SK-N-MC (cell line): ENCODE data around the gene NUMB.

Experiments used
- DNase-seq: peaks from one replicate; pipeline ENCODE4 v3.0.0-alpha.2; 2011; ENCODE audit warnings: low read depth, low spot score
- H3K27ac ChIP-seq: fragments of 200-600 bp; sonication (generic); 2 replicates; pipeline ENCODE4 v1.5.1; 2016; ENCODE audit warnings: mixed run types
- H3K36me3 ChIP-seq: fragments of 200-600 bp; sonication (generic); 2 replicates; pipeline ENCODE4 v1.6.1; 2017; ENCODE audit warnings: antibody characterized with exemption, low read length, mixed read lengths; ENCODE audit not compliant: insufficient read depth
- H3K4me3 ChIP-seq: fragments of 200-600 bp; sonication (generic); 2 replicates; pipeline ENCODE4 v1.5.1; 2016
- H3K9ac ChIP-seq: fragments of 200-600 bp; sonication (generic); 2 replicates; pipeline ENCODE4 v1.8.0; 2017; ENCODE audit warnings: mixed run types, mixed read lengths; ENCODE audit not compliant: insufficient read length
- H3K9me3 ChIP-seq: fragments of 200-600 bp; sonication (generic); 2 replicates; pipeline ENCODE4 v1.6.1; 2017; ENCODE audit warnings: low read depth, mild to moderate bottlenecking, antibody characterized with exemption, low read length, moderate library complexity, mixed read lengths
- EZH2 ChIP-seq: fragments of 200-600 bp; sonication (generic); IDR thresholded peaks from one replicate; pipeline ENCODE4 v1.6.1; 2017; ENCODE audit warnings: antibody characterized with exemption
- FOXP2 ChIP-seq: optimal IDR thresholded peaks from 2 replicates; pipeline ENCODE3; 2011; ENCODE audit warnings: mild to moderate bottlenecking, moderate library complexity; ENCODE audit not compliant: insufficient read depth; ENCODE audit errors: extremely low read length, control extremely low read depth
- POLR2AphosphoS5 ChIP-seq: IDR thresholded peaks from 2 replicates; pipeline ENCODE4 v1.6.1; 2012; ENCODE audit warnings: mild to moderate bottlenecking, low read depth, low read length, borderline replicate concordance

Gene NUMB

DNA sequence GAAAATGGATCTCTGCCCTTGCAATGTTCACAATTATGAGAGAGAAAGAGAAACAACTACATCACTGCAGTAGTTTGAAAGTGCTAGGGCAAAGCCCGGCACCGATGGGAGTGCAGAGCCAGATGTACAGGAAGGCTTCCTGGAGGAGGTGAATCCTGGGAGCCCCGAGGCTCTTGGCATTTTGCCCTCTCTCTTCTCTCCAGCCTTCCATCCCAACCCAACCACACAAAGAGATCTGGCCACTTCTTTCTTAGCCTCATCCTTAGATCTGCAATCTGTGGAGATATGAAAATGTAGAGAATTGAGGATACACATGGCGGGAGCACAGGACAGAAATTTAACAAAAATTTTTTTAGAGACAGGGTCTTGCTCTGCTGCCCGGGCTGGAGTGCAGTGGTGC lies 224.3 kb downstream of the NUMB start:
- Histone ChIP-seq H3K9me3 (no peaks in the 10 kb centered on the region), H3K9ac (no peak overlapping the region), H3K27ac (no peak overlapping the region), H3K4me3 (no peak overlapping the region), H3K36me3 (no peaks in the 10 kb centered on the region)
- TF ChIP-seq POLR2AphosphoS5 (no peak), EZH2 (no peak), FOXP2 (no peak)
- DNase-seq, result no peak

DNA sequence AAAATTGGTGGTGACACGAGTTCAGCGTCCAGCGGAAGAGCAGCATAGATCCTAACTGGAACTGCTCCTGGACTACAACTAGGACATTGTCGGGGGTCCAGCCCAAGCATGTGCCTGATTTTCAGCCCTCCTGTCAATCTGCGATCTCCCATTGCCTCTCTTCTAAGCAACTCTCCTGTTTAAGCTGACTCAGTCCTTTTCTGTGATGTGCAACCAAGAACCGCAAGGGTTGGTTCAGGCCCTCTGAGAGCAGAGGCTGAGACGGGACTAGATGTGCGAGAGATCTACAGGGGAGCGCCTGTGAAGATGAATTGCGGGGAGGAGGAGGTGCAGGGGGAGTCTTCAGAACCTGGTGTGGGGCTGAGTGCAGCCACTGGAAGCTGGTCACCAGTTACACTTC lies 224.8 kb downstream of the NUMB start:
- no peak for TF ChIP-seq EZH2
- no peak for TF ChIP-seq POLR2AphosphoS5
- no peak for TF ChIP-seq FOXP2
- Histone ChIP-seq H3K27ac (no peak overlapping the region), H3K9me3 (no peaks in the 10 kb centered on the region), H3K36me3 (no peaks in the 10 kb centered on the region), H3K4me3 (no peak overlapping the region), H3K9ac (no peak overlapping the region)
- DNase-seq, result no peak

DNA sequence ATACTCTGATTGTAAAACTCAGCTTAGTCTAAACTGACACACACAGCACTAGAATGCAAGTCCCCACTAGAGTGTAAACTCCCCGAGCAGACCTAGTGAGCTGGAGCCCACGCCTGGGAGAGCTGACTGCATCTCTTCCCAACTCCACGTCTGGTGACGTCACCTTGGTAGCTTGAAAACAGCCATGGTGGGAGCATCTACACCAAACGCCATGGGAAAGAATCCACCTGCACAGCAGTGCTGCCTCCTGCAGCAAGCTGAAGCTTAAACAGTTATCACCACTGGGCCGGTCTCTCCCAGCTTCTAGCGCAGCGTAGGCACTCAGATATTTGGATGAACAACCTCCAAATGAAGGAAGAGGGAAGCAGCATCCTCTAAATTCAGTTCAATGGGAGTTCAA lies 225.4 kb downstream of the NUMB start:
- H3K36me3 ChIP-seq, result no peaks in the 10 kb centered on the region
- no peak overlapping the region for H3K9ac ChIP-seq
- H3K27ac ChIP-seq, result no peak overlapping the region
- H3K4me3 ChIP-seq, result no peak overlapping the region
- H3K9me3 ChIP-seq, result no peaks in the 10 kb centered on the region
- no peak for DNase-seq
- TF ChIP-seq EZH2, result no peak
- no peak for TF ChIP-seq POLR2AphosphoS5
- TF ChIP-seq FOXP2, result no peak

DNA sequence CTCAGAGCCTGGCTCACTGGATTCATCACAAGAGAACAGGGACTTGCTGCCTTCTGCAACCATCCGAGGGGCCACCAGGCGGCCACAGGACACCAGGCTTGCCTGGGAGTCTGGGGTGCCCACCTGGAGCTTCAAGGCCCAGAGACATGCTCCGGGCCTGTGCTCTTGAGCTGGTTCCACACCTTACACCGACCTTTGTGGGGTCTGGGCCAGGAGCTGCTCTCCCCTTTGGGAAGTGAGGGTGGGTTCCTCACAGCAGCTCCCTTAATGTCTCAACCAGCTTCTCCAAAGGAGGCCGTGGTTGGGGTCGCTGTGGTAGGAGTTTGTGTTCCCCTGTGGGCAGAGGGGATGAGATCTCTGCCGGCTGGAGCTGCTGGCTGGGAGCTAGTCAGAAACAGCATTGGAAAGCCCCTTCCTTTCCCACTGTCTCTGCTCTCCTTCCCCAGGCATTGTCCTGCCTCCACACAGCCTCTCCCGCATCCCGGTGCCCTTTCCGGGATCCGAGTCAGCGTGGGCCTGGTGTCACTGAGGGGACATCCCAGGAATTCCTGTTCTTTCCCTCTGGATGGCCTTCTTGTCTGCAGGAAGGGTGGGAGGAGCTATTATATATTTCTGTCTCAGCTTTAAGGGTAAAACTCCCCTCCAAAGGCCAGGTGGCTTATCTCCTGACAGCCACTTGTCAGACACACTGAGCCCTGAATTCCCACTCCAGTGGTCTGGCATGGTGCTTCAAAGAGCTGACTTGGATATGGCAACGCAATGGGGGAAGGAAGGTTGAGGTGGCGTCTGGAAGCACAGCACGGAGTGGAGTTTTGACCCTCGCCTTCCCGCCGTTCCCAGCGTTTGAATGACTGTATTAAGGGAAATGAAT lies 226.1 kb downstream of the NUMB start:
- no peak for DNase-seq

DNA sequence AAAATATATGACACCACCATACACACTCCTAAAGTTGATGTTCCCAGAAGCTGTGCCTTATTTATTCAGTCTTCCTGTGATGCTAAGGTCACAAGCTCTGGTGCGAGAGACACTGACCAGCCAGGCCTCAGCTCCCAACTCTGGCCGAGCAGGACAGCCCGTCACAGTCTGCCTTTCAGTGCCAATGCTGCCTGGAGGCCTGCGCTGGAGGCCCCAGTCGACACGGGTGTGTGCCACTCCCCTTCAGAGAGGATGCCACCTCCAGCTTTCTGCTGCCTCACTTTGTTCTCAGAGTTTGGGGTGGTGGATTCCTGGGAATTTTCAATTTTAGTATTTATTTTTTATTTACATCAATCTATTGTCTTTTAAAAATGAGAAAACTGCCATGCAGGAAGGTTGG lies 228.3 kb downstream of the NUMB start:
- no peak for DNase-seq
- no peaks in the 10 kb centered on the region for H3K36me3 ChIP-seq
- no peak overlapping the region for H3K9ac ChIP-seq
- no peak for TF ChIP-seq EZH2
- TF ChIP-seq FOXP2, result no peak
- no peak for TF ChIP-seq POLR2AphosphoS5
- no peak overlapping the region for H3K27ac ChIP-seq
- H3K4me3 ChIP-seq, result no peak overlapping the region
- no peaks in the 10 kb centered on the region for H3K9me3 ChIP-seq

More for the DNA sequence above, 226.1 kb downstream of the NUMB start:
- H3K9ac ChIP-seq, result no peak overlapping the region
- no peak for TF ChIP-seq EZH2
- no peak for TF ChIP-seq POLR2AphosphoS5
- no peak overlapping the region for H3K4me3 ChIP-seq
- H3K9me3 ChIP-seq, result no peaks in the 10 kb centered on the region
- no peak overlapping the region for H3K27ac ChIP-seq
- H3K36me3 ChIP-seq, result no peaks in the 10 kb centered on the region

DNA sequence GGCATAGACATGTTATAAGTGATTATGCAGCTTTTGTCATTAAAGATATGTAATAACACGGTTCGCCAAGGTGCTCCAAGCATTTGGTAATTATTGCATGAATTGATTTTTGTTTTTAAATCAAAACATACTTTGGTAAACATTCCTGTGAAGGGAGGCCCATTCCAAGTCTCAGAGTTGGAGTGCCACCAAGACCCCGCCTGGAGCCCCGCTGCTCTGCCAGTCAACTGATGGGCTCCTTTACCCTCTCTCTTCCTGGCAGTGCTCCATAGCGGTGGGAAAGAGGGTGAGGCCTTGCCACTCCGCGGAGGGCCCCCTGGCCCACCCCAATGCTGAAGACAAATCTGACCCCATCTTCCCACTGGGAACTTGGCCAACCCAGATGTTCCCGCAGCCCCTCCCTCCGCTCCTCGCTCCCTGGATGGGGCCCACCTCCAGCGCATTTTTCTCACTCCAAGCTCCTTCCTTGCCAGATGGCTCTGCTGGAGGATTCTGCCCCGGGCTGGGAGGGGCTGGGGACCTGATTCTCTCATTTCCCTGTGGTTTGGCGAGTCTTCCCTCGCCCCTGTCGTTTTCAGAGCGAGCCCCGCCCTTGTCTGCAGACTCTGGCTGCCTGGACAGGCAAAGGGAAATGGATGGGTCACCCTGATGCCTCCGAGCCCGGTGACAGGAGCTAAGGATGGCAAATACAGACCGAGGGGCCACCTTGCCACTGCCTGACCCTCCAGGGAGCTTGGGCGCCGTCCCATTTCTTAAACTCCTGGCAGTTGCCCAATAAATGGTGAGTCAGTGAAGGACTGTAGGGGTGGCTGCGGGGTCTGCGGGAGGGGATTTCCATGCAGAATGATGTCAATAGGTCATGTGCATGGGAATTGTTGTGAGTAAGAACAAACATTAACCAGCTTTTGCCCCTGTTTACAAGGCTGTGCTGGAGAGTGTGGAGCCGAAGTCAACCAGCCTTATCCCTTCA lies 230.2 kb downstream of the NUMB start:
- peak overlapping the region; percentile 50; the same call in 1 of the 2 replicates for H3K4me3 ChIP-seq
- H3K9ac ChIP-seq, result no peak overlapping the region
- H3K27ac ChIP-seq, result peak overlapping the region; percentile 26; the same call in 1 of the 2 replicates
- no peaks in the 10 kb centered on the region for H3K9me3 ChIP-seq
- H3K36me3 ChIP-seq, result no peaks in the 10 kb centered on the region
- no peak for DNase-seq
- TF ChIP-seq POLR2AphosphoS5, result no peak
- TF ChIP-seq EZH2, result no peak
- no peak for TF ChIP-seq FOXP2

DNA sequence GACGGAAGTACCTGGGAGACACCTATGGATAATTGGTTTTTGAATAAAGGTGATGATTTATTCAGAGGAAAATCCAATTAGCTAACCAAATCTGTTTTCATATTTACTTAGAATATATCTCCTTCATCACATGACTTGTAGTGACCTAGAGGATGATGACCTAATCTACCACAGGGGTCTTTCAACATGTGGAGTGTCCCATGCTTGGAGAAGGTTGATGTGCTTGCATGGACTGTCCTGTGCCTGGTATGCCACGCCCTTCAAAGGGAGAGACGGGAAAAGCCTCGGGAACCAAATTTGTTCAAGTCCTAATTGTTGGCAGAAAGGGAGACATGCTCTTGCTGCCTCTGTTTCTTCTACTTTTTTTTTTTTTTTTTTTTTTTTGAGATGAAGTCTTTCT lies 232.8 kb downstream of the NUMB start:
- no peak overlapping the region for H3K27ac ChIP-seq
- no peak overlapping the region for H3K4me3 ChIP-seq
- no peak for DNase-seq
- no peaks in the 10 kb centered on the region for H3K36me3 ChIP-seq
- no peak for TF ChIP-seq POLR2AphosphoS5
- TF ChIP-seq EZH2, result no peak
- TF ChIP-seq FOXP2, result no peak
- H3K9ac ChIP-seq, result no peak overlapping the region
- H3K9me3 ChIP-seq, result no peaks in the 10 kb centered on the region
